ENCODE measurements around the gene FCHSD1.

DNA sequence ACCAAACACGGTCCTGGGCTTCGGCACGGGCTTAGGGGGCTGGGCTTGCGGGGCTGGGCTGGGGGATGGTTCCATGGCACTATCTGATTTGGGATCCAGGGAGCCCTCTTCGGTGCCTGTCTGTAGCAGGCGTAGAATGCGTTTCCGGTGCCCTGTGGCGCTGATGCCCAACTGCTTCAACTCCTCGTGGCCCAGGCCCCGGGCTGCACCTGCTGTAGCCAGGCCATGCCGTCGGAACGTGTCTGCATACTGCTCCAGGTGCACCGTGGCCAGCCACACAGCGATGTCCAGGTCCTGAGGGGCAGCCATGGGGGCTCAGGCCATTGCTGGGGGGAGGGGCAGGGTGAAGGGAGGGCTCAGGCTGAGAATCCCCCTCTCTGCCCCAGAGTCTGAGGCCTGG lies 29.0 kb upstream of the FCHSD1 start:
- TF ChIP-seq, protein P1, sequence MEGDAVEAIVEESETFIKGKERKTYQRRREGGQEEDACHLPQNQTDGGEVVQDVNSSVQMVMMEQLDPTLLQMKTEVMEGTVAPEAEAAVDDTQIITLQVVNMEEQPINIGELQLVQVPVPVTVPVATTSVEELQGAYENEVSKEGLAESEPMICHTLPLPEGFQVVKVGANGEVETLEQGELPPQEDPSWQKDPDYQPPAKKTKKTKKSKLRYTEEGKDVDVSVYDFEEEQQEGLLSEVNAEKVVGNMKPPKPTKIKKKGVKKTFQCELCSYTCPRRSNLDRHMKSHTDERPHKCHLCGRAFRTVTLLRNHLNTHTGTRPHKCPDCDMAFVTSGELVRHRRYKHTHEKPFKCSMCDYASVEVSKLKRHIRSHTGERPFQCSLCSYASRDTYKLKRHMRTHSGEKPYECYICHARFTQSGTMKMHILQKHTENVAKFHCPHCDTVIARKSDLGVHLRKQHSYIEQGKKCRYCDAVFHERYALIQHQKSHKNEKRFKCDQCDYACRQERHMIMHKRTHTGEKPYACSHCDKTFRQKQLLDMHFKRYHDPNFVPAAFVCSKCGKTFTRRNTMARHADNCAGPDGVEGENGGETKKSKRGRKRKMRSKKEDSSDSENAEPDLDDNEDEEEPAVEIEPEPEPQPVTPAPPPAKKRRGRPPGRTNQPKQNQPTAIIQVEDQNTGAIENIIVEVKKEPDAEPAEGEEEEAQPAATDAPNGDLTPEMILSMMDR (IDR thresholded peaks at IDR 0.05), result no peak
- no peak for TF ChIP-seq POLR2A (IDR thresholded peaks at IDR 0.05)
